ENCODE results near the gene PRCD.

The PRCD gene, protein sequence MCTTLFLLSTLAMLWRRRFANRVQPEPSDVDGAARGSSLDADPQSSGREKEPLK

DNA sequence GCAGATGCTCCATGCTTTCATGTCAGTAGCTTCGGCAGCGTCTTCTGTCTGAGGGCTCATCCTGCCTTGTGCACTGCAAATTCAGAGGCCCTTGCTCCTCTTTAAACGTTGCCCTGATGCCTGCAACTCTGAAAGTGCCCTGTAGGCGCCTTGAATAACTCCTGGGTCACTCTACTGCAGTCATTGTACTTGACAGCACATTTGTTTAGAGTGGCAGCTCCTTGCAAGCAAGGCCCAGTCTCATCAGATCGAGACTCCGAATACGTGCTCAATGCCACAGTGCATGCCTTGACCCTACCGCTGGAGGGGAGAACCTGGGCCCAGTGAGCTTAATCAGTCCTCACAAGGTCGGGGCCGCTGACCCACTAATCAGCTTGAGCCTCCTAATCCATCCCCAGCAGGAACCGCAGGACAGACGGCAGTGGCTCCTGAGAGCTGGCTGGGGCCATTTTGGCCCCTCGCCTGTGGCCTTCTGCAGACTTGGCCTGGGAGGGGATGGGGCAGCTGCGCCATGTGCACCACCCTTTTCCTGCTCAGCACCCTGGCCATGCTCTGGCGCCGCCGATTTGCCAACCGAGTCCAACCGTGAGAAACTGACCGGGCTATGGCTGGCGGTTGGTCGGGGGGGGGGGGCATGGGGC is at the start of gene PRCD:
Gene PRCD, plus strand, starts transcription at position 414 of the 641 bp plus-strand sequence. Its CDS starts 98 bp downstream, at position 512.
- Mint-ChIP-seq H3K9me3 (ENCODE audit: low read depth) (no peaks in the 10 kb centered on the region), H3K4me3 (peak within 1 kb of the TSS; percentile 72), H3K27ac (no peak within 1 kb of the TSS), H3K27me3 (peaks cover 7% of the 10 kb centered on the region), H3K36me3 (no peaks in the 10 kb centered on the region), H3K4me1 (ENCODE audit: low read depth) (peaks cover 8% of the 10 kb centered on the region)

DNA sequence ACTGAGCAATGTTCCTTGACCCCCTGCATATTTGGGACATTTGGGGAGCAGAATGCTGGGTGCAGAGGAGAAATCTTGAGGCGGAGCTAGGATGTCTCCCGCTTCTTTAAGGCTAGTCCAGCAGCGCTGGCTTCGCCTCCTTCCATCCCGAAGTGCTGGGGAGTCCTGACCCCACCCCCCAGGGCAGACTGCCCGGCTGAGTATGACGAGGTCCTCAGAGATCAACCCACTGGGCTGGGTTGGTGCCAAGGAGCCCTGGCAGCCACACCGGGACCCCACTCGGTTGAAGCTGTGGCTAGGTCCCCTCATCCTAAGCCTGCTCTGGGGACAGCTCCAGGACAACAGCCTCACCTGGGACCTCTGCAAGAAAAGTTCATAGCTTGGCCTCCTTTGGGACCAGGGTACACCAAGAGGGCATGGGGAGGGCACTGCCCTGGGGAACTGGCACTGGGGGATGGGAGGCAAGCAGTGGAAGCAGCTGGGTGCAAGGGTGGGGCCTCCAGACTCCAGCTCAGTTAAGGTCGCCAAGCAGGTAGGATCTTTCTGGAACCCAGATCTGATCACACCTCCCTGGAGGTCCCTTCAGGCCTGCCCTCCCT is 49.6 kb upstream of the PRCD start:
- no peaks in the 10 kb centered on the region for H3K9me3 Mint-ChIP-seq (ENCODE audit: low read depth)
- no peak overlapping the region for H3K4me3 Mint-ChIP-seq
- H3K27me3 Mint-ChIP-seq: no peaks in the 10 kb centered on the region
- no peak overlapping the region for H3K27ac Mint-ChIP-seq
- H3K4me1 Mint-ChIP-seq (ENCODE audit: low read depth): peaks cover 32% of the 10 kb centered on the region
- no peaks in the 10 kb centered on the region for H3K36me3 Mint-ChIP-seq

DNA sequence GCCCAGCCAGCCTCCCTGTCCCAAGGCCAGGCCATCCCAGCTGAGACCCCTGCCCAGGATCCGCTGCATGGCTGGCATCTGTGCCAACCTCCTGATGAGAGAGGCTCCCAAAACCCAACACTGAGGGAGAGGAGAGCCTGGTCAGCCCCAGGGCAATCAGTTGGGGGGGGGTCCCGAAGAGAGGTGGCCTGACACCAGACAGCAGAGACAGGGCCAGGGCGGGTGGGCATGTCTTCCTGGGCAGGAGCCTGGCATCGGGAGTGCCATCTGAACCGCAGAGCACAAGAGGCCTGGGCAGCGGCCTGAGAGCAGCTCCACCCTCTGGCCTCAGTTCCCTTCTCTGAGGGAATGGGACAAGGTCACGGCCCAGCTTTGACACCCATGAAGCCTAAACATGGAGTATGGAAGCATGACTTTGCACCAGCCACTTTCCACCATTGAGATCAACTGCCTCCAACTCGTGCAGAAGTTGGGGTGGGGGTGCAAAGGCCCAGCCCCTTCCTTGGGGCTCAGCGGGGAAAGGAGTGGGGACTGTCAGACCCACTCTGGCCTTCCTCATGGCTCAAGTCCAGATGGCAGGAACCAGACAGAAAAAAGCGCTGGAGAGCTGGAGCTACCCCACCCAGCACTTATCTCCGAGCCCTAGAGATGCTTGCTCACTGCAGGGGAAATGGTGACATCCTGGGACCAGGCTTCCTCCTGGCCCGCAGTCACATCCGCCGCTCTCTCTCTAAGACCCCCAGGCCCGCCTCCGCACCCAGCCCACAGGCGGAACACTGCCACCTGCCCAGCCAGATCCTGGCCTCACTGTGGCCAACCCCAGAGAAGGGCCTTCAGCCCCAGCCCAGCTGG is 48.3 kb upstream of the PRCD start:
- peak overlapping the region; percentile 46 for H3K4me3 Mint-ChIP-seq
- no peaks in the 10 kb centered on the region for H3K36me3 Mint-ChIP-seq
- peak overlapping the region; percentile 64 for H3K27ac Mint-ChIP-seq
- no peaks in the 10 kb centered on the region for H3K9me3 Mint-ChIP-seq (ENCODE audit: low read depth)
- H3K27me3 Mint-ChIP-seq: no peaks in the 10 kb centered on the region
- peaks cover 32% of the 10 kb centered on the region for H3K4me1 Mint-ChIP-seq (ENCODE audit: low read depth)

DNA sequence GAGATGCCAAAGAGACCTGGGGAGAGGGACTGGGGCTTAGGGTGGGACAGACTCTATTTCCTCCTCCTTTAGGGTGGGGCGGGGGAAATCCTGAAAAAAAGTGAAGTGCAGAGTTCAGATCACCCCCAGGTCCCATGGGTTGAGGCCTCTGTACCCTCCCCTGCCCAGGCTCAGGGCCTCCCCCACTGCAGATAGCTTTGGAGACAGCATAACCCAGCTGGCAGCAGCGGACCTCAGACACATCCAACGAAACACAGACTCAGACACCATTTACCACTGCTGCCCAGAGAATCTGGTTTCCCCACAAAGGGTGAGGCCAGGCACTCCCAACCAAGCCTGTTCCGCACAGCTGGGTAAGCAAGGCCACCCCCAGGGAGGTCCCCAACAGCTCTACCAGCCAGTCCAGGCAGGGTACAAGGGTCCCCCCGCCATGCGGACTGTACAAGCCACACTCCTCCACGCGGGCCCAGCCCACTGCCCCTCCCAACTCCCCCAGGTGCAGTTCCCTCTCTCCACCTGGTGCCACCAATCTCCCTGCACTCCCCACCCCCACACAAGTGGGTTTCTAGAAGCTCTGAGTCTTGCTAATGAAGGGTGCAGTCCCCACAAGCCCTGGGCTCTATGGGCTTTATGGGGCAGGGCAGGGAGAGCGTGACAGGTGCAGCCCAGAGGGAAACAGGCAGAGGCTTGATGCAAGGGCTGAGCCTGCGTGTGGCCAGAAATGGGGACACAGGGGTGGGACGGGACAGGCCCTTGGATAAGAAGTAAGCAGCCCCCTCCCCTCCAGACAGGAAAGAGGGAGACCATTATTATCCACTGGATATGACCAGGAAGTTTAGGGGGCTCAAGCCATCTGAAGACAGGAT is 47.5 kb upstream of the PRCD start:
- no peaks in the 10 kb centered on the region for H3K27me3 Mint-ChIP-seq
- H3K4me1 Mint-ChIP-seq (ENCODE audit: low read depth): peaks cover 32% of the 10 kb centered on the region
- no peaks in the 10 kb centered on the region for H3K9me3 Mint-ChIP-seq (ENCODE audit: low read depth)
- H3K36me3 Mint-ChIP-seq: no peaks in the 10 kb centered on the region
- peak overlapping the region; percentile 86 for H3K27ac Mint-ChIP-seq
- peak overlapping the region; percentile 71 for H3K4me3 Mint-ChIP-seq

DNA sequence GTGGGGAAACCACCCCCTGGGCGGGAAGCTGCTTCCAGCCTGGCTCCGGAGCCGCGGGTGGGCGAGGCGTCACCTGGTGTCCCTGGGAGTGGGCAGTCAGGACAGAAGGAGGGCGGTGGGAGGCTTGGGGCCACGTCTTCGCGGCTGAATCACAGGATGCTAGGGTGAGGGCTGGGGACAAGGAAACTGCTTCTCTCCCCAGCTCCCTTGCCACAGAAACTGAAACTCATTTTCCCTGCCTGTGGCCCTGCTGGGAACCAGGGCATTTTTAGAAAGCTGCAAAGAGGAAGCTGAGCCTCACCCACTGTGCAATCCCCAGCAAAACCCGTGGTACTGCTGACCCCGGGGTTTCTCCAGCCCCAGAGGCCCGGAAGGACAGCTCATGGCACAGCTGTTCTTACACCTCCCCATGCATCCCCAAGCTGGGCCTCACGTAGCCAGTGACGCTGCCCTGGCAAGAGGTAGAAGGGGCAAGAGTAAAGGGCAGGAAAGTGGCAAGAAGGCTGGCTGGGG is 46.8 kb upstream of the PRCD start:
- Mint-ChIP-seq H3K4me1 (ENCODE audit: low read depth) (peaks cover 35% of the 10 kb centered on the region), H3K27ac (peak overlapping the region; percentile 86), H3K27me3 (no peaks in the 10 kb centered on the region), H3K9me3 (ENCODE audit: low read depth) (no peaks in the 10 kb centered on the region), H3K4me3 (peak overlapping the region; percentile 71), H3K36me3 (no peaks in the 10 kb centered on the region)

DNA sequence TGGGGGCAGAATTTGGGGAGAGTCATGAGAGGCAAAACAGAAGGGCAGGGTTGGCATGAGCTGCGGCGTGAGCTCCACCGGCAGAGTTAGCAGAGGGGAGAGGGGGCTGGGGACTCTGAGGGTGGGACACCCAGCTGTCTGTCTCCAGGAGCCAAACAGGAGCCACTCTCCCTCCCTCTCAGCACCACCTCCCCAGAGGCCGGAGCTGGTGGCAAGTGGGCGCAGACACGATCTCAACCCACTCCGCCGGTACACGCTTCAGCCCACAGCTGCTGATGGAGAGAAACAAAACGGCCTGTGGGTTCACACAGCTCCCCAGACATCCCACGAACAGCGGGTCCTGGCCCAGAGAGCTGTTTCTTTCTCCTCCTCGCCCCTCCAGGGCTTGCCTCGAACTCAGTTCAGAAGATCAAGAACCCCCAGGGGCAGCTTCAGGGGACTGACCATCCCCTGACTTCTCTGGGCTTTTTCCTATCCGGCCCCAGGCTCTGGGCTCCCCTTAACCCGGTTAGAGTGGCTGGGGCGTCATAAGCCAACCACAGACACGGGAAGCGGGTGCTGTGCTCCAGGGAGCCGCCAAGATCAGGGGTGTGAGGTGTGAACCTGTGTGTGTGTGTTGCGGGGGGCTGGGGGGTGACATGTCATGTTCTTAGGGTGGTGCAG is 46.2 kb upstream of the PRCD start:
- H3K9me3 Mint-ChIP-seq (ENCODE audit: low read depth): no peaks in the 10 kb centered on the region
- peaks cover 41% of the 10 kb centered on the region for H3K4me1 Mint-ChIP-seq (ENCODE audit: low read depth)
- no peaks in the 10 kb centered on the region for H3K27me3 Mint-ChIP-seq
- peak overlapping the region; percentile 86 for H3K27ac Mint-ChIP-seq
- peak overlapping the region; percentile 71 for H3K4me3 Mint-ChIP-seq
- H3K36me3 Mint-ChIP-seq: no peaks in the 10 kb centered on the region

DNA sequence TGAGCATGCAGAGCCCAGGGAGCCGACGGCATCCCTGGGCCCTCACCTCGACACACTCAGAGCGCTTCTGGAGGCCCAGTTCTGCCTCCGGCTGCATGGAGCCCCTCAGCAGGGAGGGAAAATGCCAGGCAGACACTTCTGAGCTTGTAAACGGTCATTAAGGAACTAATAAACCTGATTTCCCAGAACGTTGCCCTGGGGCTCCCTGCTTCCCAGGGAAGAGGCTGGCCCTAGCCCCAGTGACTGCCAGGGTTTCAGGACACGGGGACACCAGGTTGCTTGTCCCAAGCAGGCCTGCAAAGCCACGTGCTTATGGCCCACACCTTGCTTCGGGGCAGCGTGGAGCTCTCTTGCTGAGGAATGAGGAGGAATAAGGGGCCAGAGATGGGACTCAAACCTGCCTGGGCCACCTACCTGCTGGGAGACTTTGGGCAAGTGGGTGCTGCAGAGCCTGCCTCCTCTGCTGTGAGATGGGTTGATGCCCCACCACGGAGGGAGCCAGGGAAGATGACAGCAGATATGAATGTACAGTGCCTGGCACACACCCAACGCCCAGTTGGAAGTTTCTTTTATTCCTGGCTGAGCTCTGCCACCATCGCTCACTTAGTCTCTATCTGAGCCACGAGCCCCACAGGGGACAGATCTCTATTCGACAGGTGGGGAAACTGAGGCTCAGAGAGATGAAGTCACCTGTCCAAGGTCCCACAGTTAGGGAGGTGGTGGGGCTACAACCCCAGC is 44.0 kb upstream of the PRCD start:
- no peaks in the 10 kb centered on the region for H3K27me3 Mint-ChIP-seq
- H3K4me1 Mint-ChIP-seq (ENCODE audit: low read depth): peaks cover 56% of the 10 kb centered on the region
- no peak overlapping the region for H3K4me3 Mint-ChIP-seq
- H3K9me3 Mint-ChIP-seq (ENCODE audit: low read depth): no peaks in the 10 kb centered on the region
- no peak overlapping the region for H3K27ac Mint-ChIP-seq
- H3K36me3 Mint-ChIP-seq: no peaks in the 10 kb centered on the region

DNA sequence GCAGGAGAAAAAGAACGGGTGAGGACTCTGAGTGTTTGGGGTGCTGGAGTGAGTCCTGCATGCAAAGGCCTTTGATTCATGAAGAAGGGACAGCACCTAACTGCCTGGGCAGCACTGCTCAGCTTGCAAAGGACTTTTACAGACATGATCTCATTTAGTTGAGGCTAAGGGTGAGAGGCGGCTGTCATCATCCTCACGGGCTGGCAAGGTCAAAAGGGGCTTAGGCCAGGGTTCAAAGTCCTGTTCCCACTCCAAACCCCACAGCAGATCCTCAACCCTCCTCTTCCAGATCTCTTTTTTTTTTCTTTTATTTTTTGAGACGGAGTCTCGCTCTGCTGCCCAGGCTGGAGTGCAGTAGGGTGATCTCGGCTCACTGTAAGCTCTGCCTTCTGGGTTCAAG is 43.4 kb upstream of the PRCD start:
- H3K9me3 Mint-ChIP-seq (ENCODE audit: low read depth): no peaks in the 10 kb centered on the region
- H3K27ac Mint-ChIP-seq: no peak overlapping the region
- peaks cover 53% of the 10 kb centered on the region for H3K4me1 Mint-ChIP-seq (ENCODE audit: low read depth)
- no peaks in the 10 kb centered on the region for H3K36me3 Mint-ChIP-seq
- no peak overlapping the region for H3K4me3 Mint-ChIP-seq
- no peaks in the 10 kb centered on the region for H3K27me3 Mint-ChIP-seq

DNA sequence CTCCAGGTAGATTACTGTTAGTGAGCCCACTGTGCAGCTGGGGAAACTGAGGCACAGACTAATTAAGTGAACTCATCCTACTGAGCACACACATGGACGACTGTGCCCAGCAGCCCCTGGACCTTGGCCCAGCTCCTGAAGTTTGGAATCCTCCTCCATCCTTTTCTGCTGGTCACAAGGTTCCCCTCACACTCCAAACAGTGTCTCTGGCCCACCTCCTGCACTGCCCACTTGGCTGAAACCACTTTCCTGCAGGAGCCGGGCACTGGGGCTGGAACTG is 42.2 kb upstream of the PRCD start:
- H3K4me3 Mint-ChIP-seq: no peak overlapping the region
- no peaks in the 10 kb centered on the region for H3K27me3 Mint-ChIP-seq
- no peaks in the 10 kb centered on the region for H3K9me3 Mint-ChIP-seq (ENCODE audit: low read depth)
- no peak overlapping the region for H3K27ac Mint-ChIP-seq
- H3K36me3 Mint-ChIP-seq: no peaks in the 10 kb centered on the region
- peaks cover 46% of the 10 kb centered on the region for H3K4me1 Mint-ChIP-seq (ENCODE audit: low read depth)

DNA sequence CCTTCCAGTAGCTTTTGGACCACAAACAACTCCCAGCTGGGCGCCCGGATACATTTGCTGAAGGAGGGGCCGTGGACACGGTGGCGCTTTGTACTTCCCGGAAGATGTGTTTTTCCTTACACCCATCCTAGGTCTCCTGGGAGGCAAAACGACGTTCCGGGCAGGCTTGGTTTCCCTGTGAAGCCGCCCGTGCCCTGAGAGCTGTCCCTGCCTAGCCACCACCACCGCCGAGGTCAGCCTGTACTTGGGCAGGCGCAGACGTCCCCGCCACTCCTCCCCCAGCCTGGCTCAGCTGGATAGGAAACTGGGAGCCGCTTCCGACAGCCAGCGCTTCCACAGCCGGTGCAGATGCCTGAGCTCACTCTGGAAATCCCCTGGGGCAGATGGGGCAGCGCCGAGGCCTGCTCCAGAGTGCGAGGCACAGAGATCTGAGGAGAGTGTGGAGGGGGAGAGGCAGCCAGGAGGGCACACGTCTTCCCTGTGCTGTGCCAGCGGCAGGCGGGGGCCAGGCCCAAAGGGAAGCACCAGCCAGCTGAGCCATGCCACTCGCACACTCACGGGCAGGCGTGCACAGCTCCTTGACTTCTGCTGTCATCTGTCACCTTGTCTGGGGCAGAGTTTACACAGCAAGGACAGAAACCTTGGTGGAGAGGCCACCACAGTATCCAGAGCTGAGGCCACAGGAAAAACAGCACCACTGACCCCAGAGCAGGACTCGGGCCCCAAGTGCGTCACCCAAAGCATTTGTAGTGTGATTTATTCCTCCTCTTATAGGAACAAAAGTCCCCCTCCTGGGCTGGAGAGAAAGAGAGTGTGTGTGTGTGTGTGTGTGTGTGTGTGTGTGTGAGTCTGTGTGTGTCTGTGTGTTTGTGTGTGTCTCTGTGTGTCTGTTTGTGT is 41.6 kb upstream of the PRCD start:
- H3K27me3 Mint-ChIP-seq: no peaks in the 10 kb centered on the region
- peaks cover 40% of the 10 kb centered on the region for H3K4me1 Mint-ChIP-seq (ENCODE audit: low read depth)
- H3K4me3 Mint-ChIP-seq: peak overlapping the region; percentile 30
- H3K9me3 Mint-ChIP-seq (ENCODE audit: low read depth): no peaks in the 10 kb centered on the region
- H3K36me3 Mint-ChIP-seq: no peaks in the 10 kb centered on the region
- no peak overlapping the region for H3K27ac Mint-ChIP-seq

DNA sequence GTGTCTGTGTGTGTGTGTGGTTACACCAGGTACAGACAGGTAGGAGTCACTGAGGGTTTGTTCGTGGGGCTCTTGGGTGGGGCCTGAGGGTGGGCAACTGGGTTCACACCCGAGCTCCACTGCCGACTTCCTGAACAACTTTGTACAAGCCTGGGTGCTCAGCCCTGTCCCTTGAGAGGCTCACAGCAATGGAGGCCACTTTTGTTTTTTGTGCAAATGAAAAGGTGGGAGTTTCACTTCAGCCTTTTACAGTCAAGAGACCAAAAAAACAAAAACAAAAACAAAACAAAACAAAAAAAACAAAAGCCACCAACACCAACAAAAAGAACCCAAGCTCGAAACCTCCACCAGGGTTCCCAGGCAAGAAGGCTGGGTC is 41.0 kb upstream of the PRCD start:
- Mint-ChIP-seq H3K4me3 (peak overlapping the region; percentile 91), H3K27ac (no peak overlapping the region), H3K36me3 (no peaks in the 10 kb centered on the region), H3K9me3 (ENCODE audit: low read depth) (no peaks in the 10 kb centered on the region), H3K27me3 (no peaks in the 10 kb centered on the region), H3K4me1 (ENCODE audit: low read depth) (peaks cover 33% of the 10 kb centered on the region)

DNA sequence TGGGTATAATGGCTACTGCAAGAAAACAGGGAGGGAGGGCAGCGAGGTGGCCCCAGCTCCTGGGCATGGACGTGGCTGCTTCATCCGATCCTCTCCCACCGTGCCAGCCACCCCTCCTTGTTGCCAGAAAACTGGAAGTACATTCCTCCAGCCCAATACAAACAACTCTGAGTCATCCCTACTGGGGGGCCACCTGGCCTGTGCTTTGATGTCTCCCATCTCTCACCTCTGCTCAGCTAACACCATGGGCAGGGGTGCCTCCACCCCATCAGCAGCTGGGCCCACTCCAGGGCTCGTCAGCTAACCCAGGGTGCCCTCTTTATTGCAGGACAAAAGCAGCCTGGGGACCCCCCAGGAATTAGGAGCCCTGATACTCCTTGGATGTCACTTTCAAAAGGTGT is 40.6 kb upstream of the PRCD start:
- H3K36me3 Mint-ChIP-seq: no peaks in the 10 kb centered on the region
- peak overlapping the region; percentile 91 for H3K4me3 Mint-ChIP-seq
- peaks cover 33% of the 10 kb centered on the region for H3K4me1 Mint-ChIP-seq (ENCODE audit: low read depth)
- H3K27me3 Mint-ChIP-seq: no peaks in the 10 kb centered on the region
- H3K27ac Mint-ChIP-seq: no peak overlapping the region
- no peaks in the 10 kb centered on the region for H3K9me3 Mint-ChIP-seq (ENCODE audit: low read depth)
